Fibroblast of skin of right quadriceps (primary cell): ENCODE results near the gene RADIL.

Source experiments
- DNase-seq: peaks from one replicate; pipeline ENCODE4 v3.0.0-alpha.2; 2013

The RADIL gene

DNA sequence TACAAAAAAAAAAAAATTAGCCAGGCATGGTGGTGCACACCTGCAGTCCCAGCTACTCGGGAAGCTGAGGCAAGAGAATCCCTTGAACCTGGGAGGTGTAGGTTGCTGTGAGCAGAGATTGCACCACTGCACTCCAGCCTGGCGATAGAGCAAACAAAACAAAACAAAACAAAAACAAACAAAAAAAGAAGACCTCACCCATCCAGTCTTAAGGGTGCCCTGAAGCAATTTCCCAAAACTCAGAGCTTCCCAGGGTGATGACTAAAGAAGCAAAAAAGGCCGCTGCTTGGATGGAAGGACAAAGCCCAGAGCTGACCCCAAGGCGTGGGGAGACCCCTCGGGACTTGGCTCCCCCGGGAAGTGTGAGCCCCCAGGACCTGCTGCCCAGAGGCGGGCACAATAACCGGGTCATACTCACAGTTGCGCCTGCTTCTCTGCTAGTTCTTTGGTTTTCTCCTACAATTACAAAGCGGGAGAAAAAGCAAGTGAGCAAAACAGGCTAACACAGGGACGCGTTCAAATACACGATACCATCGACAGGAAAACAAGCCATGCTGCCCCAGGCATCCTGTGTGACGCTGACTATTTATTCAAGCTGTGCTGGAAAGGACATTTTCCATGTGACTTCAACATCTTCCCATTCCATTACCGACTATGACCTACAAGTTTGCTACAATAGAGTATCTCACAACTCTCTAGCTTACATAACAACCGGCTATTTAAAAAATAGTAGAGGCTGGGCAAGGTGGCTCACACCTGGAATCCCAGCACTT, 51.6 kb downstream of the RADIL start:
- no peak for DNase-seq

DNA sequence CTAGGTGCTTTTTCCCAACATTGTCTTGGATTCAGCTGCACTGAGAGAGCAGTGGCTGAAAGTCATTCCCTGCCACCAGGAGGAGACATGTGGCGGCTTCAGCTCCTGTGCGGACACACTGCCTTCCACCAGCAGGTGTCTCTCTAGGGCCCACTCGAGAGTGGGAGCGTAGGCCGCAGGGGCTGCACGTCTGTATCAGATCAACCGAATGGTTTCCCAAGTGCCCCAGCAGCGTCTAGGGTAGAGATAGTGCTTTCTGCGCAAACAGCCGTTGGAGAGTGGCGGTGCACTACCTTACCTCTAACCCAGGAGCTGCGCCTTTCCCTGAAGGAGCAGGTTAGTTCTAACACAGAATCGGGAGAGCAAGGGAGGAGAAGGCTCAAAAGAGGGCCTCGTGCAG, 53.3 kb downstream of the RADIL start:
- DNase-seq: peak; percentile 53

DNA sequence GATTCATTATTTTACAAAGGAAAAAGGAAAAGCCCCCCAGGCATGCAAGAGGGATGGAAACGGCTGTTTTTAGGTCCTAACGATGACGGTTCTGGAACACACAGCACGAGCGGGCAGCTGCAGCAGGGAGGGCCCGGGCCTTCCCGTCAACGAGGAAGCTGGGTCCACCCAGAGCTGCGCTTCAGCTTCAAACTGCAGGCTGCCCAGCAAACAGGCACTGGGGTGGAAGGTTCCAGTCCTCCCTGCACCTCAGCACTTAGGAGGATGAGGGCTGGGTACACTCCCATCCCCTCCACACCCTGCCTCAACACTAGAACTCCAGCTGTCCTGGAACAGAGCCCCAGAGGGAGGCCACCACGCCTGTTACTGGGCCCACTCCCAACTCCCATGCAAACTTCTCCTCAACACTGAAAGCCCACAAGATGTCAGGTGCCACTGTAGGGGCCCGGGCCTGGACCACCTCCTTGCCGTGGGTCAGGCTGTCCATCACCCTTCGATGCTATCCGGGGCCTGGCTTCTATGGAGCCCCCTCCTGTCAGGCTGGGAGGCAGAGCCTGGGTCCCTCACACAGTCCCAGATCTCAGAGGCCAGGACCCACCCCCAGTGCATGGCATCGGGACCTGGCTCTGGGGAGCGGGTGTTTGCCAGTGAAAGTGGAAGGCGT, 54.7 kb downstream of the RADIL start:
- DNase-seq: no peak

DNA sequence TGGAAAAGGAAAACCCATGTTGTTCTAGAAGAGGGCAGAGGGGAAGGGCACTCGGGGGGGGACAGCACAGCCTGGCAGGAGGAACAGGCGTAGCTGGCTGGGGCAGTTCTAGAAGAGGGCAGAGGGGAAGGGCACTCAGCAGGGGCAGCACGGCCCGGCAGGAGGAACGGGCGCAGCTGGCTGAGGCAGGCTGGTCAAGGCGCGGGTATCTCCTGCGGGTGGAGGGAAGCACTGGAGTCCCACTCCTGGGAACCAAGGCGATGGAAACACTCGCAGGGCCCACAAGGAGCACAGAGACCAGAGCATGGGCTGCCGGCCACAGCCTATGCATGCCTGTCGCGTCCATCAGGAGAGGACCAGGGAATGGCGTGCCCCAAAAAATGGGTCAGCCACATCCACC, 58.4 kb downstream of the RADIL start:
- no peak for DNase-seq

DNA sequence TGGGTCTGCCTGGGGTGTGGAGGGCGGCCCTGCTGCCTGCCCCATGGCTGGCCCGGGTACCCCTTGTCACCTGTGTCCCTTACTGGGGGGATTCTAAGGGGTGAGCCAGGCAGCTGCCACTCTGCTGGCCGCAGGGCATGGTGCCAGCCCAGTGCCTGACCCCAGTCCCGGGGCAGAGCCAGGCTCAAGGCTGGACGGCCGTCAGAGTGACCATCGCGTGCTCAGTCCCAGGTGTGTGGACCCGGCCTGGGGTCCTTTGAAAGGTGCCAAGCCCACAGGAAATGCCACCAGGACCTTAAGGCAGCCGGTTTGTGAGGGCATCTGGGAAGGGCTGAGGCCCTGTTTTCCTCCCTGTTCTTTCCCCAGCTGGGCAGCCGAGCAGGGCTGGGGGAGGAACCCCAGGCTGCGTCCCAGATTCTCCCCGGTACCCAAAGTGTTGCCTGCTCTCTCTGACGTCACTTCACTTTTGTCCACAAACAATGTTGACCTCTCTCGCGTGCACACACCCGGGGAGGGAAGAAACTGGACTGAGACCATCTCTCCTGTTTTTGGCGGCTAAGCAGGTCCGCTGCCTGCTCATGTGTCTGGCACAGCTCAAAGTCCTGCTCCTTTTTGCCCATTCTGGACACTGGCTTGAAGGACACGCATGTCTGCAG, 59.3 kb downstream of the RADIL start:
- DNase-seq: no peak

DNA sequence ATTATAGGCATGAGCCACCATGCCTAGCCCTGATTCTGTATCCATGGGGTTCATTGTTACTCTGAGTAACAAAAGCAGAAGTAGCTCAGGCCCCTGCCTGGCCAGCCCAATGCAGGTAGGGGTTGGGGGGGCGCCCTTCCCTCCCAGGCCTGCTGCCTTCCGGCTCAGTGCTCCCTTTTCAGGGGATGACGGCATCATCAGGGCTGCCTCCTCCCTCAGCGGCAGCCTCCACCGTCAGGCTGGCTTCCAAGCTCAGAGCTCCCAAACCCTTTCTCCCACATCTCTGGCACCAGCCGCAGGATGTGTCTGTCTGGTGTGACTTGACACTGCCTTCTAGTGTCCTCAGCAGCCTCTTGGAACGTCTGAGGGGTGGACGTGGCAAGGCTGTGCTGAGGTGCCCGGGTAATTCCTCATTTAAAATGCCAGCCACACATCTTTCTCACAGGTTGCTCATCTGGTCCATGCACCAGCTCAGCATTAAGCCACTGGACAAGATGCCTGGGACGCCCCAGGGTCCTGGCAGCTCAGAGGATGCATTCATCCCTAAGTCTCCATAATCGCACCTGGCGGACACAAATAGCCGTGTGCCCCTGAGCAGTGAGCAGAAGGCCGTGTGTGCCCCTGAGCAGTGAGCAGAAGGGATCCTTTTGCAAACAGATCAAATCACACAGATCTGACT, 59.9 kb downstream of the RADIL start:
- DNase-seq: no peak

DNA sequence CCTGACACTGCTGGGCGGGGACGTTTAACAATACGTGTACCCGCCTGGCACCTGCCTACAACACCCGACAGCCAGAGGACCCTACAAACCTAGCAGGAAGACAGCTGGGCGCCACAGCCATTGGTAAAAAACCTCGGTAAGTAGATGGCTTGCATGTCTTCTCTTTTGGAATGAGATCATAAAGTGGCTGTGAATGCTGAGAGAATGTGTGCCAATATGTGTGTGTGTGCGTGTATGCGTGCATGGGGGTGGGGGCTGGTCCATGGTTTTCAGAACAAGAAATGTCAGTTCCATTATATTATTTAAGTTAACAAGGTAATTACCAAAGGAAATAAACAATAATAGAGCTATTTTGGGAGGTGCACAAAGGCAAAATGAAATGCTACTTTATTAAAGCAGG, 60.8 kb downstream of the RADIL start:
- DNase-seq: no peak

DNA sequence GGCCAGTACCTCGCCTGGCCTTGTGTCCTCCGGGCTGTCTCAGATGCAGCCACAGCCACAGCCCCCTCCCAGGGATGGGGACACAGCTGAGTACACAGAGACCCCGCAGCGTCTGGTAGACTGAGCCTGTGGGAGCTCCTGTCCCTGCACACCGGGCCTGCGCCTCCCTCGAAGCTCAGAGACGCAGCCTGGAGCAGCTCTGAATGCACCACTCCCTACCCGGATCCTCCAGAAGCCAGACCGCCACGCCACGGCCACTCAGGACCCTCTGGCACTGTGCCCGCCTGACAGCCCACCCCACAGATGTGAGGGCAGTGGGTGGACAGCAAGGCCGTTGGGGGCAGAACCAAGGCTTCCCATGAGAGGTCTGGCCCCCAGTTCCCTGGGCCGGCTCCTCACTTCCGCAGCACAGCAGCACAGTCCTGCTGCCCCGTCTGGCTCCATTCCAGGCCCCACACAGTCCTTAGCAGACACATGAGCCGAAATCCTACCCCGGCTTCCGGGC, 62.5 kb downstream of the RADIL start:
- DNase-seq: no peak

DNA sequence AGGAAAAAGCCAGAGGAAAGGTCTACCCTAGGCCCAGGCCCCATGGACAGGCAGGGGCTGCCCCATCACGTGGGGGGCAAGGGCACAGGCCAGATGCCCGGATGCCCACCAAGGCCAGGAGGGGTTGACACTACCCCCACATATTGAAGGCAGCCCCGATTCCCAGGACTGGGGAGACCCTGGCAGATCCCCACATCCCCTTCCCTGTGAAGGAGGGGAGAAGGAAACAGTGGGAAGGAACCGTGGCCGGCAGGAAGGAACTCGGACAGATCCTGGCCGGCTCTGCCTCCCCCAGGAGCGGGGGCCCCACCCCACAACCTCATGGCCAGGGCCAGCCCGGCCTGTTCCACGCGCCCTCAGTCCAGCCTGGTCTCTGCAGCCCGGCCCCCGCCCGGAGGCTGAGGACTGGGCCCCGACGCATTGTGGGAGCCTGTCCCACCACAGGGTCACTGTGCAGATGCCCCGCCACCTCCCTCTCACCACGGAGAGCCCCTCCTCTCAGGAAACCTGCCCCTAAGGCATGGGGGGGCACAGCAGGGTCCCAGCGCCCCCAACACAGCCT, 63.0 kb downstream of the RADIL start:
- no peak for DNase-seq

DNA sequence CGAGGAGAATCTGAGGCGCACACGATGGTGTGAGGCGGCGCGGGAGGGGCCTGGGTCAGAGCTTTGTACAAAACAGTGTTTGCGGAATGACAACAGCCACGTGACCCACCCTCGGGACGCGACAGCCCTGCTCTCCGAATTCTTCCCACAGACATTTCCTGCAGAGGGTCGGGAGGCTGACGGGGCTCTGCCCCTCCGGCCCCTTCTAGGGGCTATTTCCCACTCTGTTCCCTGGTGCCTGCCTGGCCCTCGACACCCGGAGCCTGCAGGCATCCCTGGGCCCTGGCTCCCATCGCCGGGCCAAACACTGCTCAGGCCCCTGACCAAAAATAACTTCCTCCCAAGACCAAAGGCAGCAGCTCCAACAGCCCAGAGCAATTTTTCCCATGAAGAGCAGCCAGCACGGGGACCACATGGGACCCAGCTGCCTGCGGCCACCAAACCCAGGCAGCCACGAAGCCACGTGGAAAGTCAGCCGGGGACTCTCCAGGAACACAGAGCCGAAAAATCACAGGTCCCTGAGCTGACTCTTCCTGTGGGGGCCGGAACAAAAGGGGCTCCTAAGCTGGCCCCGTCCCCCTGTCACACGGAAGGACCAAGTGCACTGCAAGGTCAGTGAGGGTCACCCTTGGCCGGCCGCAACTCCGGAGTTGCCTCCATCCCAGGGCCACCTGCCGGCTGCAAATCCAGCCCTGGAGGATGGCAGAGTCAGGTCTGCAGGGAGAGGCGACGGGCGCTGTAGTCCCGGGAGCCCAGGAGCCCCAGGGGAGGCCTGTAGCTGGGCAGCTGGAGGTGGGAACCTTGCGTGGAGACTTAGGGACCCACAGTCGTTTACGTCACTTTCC, 63.7 kb downstream of the RADIL start:
- DNase-seq: no peak

DNA sequence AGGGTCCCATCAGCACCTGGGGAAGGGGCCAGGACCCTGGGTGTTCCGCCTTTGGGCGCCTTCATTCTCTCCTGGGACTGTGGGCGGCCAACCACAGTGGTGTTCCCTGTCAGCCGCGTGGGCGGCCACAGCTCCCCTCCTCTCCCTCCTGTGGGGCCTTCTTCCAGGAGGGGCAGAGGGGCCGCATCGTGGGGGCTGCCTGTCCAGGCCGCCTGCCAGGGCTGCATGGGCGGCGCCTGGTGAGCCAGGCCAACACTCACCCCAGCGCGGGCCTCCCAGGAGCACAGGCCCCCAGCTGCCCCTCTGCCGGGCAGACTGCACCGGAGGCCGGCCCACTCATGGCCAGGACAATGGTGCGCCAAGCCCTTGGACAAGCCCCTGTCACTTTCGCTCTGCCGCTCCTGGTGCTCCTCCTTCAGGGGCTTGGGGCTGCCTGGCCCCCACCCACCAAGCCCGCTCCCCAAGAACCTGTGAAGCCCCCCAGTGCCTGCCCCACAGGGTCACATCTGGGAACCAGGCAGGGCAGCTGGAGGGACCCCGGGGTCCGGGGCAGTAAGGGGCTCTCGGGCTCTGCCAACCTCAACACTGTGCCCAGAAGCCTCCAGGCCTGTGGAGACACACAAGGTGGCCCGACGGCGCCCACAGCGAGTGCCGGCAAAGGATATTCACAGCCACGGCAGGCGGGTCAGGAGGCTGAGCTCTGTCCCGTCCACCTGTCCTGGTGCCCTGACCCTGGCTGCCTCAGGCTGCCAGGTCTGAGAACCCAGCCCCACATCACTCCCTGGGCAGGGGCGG, 65.3 kb downstream of the RADIL start:
- DNase-seq: no peak

DNA sequence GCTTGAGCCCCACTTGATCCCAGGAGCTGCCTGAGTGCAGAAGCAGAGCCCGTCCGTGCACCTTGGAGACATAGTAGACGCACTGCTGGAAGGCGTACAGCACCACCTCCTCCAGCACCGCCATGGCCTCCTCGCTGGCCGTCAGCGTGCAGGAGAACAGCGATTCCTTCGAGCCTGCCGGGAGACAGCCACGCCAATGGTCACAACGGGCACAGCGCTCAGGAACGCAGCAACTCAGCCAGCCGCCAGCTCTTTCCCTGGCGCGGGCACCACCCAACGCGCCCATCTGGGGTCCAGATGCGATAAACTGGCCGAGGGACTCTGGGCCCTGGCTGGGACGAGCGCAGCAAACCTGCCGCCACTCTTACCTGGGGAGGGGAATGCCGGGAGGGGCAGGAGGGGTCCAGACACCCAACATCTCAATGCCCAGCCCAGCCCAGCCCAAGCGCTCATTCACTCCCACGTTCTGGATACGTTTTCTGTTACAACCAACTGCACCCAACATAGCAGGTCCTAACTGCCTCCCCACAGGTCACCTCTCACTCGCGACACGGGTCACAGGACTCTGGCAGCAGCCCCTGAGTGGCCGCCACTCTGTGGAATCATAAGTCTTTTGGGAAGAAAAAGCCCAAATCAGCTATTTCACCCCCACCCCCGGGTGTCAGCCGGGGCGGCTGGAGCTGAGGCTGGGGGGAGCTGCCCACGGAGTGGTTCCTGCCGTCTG, 66.2 kb downstream of the RADIL start:
- DNase-seq: no peak

DNA sequence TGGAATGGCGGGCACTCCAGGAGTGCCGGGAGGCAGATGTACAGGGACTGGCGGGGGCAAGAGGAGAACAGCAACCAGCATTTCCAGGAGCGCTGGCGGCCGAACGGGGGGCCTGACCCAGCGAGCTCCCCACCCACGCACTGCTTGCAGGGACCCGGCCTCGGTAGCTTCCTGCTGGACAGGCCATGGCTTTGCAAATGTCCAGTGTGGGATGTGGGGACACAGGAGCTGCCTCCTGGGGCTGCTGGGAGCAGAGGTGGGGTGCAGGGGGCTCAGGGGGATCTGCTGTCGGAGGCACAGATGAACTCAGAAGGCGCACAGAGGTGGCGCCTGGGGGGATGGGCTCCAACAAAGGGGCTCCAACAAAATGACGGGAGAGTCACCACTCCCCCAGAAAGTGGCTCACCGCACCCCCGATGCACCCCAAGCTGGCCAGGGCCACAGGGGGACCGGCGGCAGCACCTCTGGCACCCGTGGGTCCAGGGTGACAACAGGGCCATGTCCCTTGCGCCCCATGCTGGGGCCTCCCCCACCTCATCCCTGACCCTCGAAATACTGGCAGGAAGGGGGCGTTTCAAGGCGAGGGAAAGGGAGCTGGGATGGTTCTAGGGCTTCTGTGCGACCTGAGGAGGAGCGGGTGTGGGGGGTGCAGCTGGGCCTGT, 67.0 kb downstream of the RADIL start:
- no peak for DNase-seq

DNA sequence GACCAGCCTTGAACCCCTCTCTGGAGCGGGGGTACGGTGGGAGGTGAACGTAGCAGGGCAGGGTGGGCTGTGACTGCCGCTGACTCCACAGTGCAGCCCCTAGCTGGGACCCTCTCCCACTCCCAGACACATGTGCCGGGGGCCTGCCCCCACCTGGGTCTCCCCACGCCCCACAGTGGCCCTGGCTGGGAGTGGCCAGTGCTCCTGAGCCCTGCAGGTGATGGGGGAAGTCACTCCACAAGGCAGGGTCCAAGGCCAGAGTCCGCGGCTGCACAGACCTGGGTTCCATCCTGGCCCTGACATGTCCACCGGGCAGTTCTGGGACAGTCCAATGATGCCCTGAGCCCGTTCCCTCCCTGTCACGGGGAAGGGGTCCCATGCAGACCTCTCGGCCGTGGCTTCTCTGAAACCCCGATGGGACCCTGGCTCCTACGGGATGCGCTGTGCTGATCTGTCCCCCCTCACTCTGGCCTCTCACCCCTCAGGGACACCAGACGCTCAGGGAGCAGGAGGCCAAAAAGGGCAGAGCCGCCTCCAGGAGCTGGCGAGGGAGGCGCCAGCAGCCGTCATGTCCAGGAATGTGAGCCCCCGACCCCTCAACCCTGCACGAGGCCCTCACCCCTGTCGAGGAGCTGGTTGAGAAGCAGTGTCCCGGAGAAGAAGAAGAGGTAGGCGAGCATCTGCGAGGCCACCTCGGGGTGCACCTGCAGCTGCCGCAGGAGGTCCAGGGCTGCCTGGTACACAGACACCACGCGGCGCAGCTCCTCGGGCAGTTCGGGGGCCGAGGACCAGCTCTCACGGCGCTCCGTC, 67.7 kb downstream of the RADIL start:
- DNase-seq: no peak

DNA sequence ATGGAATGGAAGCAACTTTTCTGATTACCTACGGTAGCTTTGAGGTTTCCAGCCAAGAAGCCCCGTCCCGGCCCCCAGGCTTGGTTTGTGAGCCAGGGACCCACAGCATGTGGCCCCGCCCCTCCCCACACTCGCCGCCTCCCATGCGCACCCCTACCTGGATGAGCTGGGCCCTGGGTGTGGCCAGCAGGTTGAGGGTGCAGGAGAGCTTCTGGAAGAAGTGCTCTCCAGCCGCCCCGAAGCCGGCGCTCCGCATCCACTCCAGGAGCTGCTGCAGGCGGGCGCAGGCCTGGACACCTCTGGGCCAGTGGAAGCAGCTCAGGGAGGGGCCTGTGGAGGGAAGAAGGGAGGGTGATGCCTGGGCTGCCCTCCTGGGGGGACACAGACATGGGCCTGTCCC, 68.4 kb downstream of the RADIL start:
- DNase-seq: no peak

DNA sequence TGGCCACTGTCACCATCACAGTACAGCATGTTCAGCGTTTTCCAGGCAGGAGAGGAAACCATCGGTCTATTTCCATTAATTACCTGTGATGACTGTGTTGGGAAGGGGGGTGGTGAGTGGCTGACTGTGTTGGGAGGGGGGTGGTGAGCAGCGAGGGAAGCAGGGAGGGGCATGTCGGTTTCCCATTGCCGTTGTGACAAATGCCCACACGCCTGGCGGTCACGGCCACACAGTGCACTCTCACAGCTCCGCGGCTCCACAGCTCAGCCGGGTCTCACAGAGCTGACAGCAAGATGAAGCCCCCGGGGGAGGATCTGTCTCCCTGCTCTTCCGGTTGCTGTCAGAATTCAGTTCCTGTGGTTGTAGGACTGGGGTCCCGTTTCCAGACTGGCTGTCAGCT, 69.1 kb downstream of the RADIL start:
- DNase-seq: no peak

DNA sequence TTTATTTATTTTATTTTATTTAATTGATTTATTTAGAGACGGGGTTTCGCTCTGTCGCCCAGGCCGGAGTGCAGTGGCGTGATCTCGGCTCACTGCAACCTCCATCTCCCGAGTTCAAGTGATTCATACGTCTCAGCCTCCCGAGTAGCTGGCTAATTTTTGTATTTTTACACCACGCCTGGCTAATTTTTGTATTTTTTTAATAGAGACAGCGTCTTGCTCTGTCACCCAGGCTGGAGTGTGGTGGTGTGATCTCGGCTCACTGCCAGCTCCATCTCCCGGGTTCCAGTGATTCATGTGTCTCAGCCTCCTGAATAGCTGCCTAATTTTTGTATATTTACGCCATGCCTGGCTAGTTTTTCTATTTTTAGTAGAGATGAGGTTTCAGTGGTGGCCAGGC, 73.8 kb downstream of the RADIL start:
- no peak for DNase-seq

DNA sequence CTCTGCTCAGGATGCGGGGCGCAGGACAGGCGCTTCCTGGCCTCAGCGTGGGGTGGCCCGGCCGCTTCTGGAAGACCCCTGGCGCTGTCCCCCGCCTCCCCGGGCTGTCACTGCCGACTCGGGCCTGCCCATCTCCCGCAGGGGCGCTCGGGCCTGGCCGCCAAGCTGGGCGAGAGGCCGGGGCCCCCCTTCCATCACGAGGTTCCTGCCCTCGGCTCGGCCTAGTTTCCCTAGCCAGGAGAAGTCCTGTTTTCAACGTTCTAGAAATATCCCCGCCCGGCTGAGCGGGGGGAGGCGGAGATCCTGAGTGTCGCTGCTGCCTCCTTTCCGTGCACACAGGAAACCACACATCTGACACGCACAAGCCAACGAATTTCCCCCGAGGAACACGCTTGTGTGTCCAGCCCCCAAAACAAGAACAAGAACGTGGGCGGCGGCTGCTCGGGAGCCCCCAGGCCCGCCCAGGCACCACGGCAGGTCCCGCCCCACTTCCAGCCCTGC, 74.4 kb downstream of the RADIL start:
- DNase-seq: no peak

DNA sequence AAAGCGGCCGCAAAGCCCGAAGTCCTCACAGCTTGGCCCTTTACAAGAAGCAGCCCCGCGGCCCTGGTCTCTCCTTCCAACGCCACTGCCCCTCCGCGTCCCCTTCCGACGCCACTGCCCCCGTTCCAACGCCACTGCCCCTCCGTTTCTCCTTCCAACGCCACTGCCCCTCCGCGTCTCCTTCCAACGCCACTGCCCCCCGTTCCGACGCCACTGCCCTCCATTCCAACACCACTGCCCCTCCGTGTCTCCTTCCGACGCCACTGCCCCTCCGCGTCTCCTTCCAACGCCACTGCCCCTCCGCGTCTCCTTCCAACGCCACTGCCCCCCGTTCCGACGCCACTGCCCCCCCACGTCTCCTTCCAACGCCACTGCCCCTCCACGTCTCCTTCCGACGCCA, 75.0 kb downstream of the RADIL start:
- no peak for DNase-seq
